GM15510 (cell line): ENCODE results near the gene DNM1.

Experiments used
- POLR2A ChIP-seq: IDR thresholded peaks from 3 replicates; pipeline ENCODE4 v1.6.1; 2011; ENCODE audit warnings: borderline replicate concordance; ENCODE audit not compliant: insufficient read length; ENCODE audit errors: extremely low read depth

The DNM1 gene

DNA sequence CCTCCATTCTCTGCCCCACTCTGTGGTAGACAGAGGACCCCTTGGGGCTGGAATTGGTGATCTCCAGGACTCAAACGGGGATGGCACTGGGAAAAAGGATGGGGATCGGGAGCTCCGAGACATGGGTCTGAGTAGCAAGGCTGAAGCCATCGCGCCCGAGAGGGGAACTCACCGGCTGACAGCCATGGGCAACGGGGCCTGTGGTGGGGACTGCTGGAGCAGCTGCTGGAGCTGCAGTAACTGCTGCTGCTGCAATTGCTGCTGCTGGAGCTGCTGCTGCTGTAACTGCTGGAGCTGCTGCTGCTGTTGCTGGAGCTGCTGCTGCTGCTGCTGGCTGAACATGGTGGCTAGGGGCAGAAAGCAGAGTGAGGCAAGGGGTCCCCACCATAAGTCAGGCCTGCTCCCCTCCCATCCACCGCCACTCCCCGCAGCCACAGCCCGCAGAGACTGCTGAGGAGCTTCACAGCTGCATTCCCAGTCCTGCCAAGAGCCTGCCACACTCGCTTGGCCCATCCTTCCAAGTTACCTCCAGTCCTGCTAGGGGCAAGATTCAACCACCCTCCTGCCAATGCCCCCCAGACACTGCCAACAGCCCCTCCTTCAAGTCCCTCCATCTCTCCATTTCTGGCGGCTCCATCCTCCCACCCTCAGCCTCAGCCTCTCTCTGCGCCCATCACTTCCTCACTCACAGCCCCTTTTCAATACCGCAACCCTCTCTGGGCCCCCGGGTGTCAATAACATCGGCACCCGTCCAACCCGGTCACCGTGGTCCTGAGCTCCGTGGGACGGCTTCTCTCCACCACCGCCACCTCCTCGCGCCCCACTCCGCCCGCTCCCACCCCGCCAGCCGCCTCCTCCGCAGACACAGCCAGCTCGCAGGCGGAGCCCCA lies 12.4 kb upstream of the DNM1 start:
- TF ChIP-seq POLR2A: no peak

DNA sequence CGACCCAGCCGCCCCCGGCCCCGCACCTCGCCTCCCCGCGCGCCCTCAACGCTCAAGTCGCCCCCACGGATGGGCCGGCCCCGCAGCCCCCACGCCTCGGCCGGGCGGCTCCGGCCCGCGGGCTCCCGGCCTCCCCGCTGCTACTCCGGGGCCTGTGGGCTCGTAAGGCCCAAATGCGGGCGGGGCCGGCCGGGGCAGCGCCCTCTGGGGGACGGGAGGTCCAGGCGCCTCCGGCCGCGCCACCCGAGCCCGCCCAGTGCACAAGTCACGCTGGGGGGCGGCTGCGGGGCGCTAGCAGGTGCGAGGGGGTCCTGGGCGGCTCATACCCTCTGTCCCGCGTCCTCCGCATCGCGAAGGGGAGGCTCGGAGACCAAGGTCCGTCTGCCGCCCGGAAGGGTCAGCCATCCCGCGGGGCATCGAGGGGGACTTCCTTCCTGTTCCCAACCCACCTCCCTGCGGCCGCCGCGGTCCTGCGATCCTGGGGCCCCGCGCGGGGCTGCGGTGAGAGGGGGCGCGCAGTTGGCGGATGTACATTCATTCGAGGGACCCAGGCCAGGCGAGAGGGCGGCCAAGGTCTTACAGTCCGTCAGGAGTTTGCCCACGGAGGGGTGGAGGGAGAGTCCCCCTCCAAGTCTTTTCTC lies 11.7 kb upstream of the DNM1 start, which contains the start of gene CIZ1:
CIZ1 (minus strand) TSS at position 167 of the 641 bp plus-strand sequence. CDS start 715 bp downstream, outside the sequence.
- TF ChIP-seq POLR2A: peak; percentile 80

DNA sequence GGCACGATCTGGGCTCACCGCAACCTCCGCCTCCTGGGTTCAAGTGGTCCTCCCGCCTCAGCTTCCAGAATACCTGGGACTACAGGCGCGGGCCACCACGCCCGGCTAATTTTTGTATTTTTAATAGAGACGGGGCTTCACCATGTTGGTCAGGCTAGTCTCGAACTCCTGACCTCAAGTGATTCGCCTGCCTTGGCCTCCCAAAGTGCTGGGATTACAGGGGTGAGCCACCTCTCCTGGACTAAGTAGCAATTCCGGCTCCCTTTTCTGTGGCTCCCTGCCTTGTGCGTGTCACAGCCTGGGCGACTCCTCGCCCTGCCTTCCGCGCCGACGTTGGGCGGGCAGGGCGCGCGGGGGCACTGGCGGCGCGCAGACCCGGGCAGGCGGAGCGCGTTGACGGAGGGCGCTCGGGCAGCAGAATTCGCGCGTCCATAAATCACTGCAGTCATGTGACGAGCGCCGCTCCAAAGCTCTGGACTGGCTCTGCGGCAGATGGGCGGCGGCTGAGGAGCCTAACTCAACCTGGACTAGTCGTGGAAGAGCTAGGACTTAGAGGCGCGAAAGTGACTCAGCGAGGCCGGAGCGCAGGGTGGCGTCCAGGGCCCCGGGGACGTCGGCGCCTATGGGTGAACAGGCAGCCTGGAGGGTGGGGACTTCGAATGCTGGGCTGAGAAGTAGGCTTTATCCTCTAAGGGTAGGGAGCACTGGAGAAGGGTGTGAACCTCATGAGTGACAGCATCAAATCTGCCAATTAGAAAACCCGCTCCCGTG lies 10.4 kb upstream of the DNM1 start:
- no peak for TF ChIP-seq POLR2A

DNA sequence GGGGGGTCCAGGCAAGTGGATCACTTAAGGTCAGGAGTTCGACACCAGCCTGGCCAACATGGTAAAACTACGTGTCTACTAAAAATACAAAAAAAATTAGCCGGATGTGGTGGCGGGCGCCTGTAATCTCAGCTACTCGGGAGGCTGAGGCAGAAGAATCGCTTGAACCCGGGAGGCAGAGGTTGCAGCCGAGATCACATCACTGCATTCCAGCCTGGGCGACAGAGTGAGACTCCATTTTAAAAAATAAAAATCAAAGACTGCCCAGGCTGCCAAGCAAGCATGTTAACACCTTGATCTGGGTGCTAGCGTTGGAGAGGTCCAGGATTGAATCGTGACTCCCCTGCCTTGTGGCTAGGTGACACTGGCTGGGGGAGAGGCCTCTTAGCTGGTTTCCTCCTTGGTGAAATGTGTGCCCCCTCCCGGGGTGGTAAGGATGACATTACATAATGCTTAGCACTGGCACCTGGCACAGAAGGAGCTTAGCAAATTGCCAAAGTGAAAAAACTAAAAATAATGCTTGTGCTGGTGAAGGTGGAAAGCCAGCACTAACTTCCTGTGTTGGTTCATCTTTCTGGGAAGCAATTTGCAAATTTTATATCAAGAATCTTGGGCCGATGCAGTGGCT lies 9.6 kb upstream of the DNM1 start:
- TF ChIP-seq POLR2A: no peak

DNA sequence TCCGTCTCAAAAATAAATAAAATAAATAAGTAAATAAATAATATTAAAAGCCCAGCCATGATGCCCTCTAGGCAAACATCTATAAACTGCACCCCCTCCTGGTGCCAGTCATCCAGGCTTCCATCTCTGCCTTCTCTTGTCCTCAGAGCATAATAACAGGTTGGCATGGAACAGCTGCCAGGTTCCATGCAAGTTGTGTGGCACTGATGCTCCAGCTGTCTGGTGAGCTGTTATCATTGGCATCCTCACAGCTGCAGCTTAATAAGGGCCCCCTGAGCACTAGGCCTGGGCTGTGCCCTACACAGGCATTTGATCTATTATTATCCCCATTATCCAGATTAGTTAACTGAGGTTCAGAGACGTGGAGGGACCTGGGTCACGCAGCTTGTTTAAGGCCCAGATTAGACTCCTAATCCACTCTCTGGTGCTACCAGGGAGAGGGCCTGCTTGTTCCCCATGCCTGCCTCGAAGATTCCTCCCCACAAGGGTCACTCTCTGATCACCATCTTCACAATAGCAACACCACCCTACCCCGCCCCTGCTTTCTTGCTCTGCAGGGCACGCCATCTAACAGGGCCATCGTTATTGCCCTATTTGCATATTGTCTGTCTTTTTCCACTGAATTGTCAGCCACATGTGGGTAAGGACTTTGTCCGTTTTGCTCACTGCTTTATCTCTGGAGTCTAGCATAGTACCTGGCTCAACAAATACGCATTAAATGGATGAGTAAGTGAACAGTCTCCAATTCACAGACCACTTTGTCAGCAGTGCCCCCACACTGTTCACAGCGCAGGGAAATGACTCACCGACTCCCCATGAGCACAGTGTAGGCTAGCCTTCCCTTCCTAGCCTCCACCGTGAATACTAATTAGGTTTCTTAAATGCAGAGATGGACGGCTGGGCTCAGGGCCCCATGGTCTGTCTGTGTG lies 1.5 kb upstream of the DNM1 start:
- no peak for TF ChIP-seq POLR2A

DNA sequence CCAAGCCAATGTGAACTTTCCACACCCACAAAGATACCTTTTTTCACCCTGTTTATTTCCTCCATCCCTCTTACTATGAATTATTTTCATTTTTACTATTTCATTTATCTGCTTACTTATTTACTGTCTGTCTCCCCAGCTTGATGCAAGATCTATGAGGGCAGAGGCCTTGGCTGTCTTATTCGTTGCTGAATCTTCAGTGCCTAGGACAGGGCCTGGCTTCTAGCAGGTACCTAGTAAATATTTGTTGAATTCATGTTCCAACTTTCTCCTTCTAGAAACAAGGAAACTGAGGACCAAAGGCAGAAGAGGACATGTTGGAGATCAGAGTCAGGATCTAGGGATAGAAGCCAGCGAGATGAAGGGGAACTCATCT lies 543 bp upstream of the DNM1 start:
- no peak for TF ChIP-seq POLR2A

DNA sequence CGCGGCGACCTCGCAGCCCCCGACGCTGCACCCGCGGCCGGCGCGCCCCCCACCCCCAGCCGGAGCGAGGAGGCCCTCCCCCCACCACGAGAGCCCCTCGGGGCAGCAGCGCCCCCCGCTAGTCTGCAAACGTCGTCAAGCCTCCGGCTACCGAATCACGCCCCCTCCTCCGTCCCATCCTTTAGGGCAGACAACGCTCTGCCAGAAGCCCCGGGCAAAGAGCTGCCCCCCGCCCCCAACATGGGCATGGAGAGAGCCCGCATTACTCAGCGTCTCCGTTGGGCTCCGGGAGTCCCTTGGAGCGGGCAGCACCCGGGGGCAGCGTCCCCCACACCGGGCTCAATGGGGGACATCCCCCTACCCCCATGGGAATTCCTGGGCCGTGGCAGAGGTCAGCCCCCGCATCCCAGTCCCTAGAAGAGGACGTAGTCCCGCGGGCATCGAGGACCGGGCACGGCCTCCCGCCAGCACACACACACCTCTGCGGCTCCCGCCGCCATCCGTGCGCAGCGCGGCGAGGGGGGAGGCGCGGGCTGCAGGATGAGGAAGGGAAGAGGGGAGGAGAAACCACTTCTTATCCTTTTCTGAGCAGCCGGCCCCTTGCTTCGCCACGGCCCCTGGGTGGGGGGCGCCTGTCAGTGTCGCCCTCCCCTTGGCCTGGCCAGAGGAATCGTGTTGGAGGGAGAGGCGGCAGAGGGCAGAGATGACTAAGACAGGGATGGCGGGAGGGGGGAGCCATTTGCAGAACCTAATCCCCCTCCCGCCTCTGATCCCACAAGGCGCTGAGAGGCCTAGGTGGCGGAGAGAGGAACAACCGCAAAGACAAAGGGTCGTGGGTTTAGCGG lies 750 bp downstream of the DNM1 start:
- TF ChIP-seq POLR2A: no peak

DNA sequence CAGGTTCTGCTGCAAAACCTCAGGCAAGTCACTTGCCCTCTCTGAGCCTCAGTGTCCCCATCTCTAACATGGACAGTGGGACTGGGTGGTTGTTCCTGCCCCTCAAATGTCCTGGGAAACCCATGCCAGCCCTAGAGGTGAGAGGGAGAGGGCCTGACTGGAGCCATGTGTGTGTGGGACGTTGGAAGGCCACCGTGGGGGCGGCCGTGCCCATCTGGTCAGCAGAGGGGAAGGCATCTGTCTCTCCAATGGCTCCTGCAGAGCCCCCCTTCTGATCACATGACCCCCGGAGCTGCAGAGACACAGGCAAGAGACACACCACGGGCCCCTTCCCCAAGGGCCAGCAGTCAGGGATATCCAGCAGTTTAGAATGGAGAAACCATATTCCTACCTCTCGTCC lies 1.7 kb downstream of the DNM1 start:
- no peak for TF ChIP-seq POLR2A

DNA sequence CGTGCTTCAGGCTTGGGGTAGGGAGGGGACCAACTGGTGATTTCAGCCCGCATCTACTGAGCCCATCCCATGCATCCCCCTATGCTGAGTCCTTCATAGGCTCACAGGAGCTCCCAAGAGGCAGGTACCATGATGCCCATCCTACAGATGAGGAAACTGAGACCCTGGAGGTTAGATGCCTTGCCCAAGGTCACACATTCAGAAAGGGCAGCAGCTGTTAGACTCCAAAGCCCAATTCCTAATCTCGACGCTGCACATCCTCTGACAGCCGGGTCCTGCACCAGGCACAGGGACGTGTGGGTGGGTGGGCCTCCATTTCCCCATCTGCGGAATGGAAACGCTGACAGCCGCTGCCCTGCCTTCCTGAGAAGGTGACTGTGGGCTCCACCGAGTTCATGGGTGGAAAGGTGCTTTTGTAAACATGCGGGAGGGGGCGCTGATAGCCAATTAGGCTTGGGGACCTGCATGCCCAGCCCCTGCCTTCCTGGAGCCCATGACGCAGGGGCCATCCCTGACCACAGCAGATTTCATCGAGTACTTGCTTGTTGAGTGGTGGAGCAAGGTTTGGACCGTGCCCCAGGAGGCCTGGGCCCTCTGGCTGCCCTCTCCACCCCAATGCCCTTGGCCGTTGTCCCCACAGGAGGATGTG lies 2.2 kb downstream of the DNM1 start:
- no peak for TF ChIP-seq POLR2A

DNA sequence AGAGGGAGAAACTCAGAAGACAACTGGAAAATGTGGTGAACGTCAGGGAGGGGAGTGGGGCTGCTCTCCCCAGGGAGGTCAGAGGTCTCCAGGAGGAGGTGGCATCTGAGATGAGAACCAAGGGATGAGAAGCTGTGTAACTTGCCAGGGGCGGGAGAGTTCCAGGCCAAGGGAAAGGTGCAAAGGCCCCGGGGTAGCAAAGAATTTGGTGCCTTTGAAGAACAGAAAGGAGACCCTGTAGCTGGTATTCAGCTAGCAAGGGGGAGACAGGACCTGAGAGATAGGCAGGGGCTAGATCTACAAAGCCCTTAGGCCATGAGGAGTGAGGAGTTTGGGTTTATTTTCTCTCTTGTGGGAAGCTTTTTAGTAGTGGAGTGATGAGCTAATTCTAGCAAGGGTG lies 3.3 kb downstream of the DNM1 start:
- TF ChIP-seq POLR2A: no peak

DNA sequence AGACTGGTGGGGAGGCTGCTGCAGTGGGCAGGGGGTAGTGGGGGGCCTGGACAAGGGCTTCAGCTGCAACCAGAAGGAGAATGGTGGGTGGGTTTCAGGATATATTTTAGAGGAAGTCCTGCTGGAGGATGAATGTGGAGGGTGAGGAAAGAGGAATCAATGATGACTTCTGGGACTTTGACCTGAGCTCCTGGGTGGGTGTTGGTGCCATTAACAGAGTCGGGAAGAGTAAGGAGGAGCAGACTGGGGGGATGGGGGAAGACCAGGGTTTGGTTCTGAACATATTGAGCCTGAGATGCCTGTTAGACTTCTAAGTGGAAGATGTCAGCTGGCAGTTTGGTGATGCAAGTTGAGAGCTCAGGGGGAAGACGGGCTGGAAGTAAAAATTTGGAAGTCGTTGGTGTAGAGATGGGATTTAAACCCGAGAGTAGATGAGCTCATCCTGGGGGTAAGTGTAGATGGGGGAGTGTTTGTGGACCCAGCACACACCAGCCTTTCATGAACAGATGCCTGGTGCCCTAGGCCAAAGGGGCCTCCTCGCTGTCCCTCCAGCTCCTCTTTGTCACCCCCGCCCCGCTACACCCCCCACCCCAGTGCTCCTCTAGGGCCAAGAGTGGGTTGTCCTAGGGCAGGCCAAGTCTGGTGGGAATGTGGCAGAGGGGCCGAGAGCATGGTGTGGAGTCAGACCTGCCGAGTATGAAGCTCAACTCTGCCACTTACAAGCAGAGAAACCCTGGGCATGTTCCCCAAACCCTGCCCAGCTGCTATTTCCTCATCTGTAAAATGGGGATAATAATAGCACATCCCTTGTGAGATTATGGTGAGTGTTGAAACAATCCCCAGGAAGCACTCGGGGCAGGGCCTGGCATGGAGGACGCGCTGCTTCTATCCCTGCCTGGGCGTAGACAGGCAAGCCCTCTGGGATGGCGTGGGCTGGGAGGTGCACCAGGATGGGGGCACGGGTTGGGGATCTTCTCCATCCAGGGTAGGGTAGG lies 4.0 kb downstream of the DNM1 start:
- no peak for TF ChIP-seq POLR2A
